Thoracic aorta (tissue), 2 donors: ENCODE measurements around the gene ANKRD28. TPM values are rescaled to one million over a fixed set of nuclear protein-coding genes. Genes with fewer than 3 reads are reported as not detected.

Source experiments
- ATAC-seq: fragments of 150-250 bp; one replicate; pipeline ENCODE4 v1.8.0; 2017; ENCODE audit warnings: low read depth; ENCODE audit not compliant: insufficient number of reproducible peaks, low FRiP score
- DNase-seq: peaks from one replicate; pipeline ENCODE4 v3.0.0-alpha.2; 2020; ENCODE audit warnings: low spot score
- H3K27ac ChIP-seq, 2 donors: fragments of 200-600 bp; sonication (generic); 1 replicate in 1 of 2; 2 replicates in 1 of 2; pipeline ENCODE4 v1.5.1; 2016; ENCODE audit warnings: mild to moderate bottlenecking in 2 of 2, moderate library complexity in 2 of 2
- H3K27me3 ChIP-seq: fragments of 200-600 bp; sonication (generic); replicated peaks from 2 replicates; pipeline ENCODE4 v1.6.0; 2016; ENCODE audit warnings: mild to moderate bottlenecking; ENCODE audit not compliant: insufficient read depth
- H3K36me3 ChIP-seq: fragments of 200-600 bp; sonication (generic); one replicate; pipeline ENCODE4 v1.5.1; 2016
- H3K4me1 ChIP-seq, 2 donors: fragments of 200-600 bp; sonication (generic); 1 replicate in 1 of 2; 2 replicates in 1 of 2; pipeline versions ENCODE4 v1.5.1 to v1.6.0; 2016; ENCODE audit warnings: low read depth in 2 of 2, mild to moderate bottlenecking in 1 of 2; ENCODE audit not compliant: control insufficient read depth in 1 of 2
- H3K4me3 ChIP-seq: fragments of 200-600 bp; sonication (generic); 2 replicates; pipeline ENCODE4 v1.5.1; 2016; ENCODE audit warnings: mild to moderate bottlenecking
- H3K9me3 ChIP-seq: fragments of 200-600 bp; sonication (generic); 2 replicates; pipeline ENCODE4 v1.5.1; 2016
- CTCF ChIP-seq: fragments of 200-600 bp; sonication (generic); IDR thresholded peaks from one replicate; pipeline ENCODE4 v1.5.1; 2019; ENCODE audit warnings: antibody characterized with exemption
- total RNA-seq, 2 donors: library from RNA; depleted of rRNA; stranded (reverse); fragments of >200 nt; gene quantifications; one replicate each; pipeline versions ENCODE4 v1.1.0 to v1.2.3, GENCODE V29; 2016

The ANKRD28 gene
- total RNA-seq, 2 donors from 2014 or later = 42.5 to 60.2 TPM

GRCh38 chr3:15796771-15797641 is 773 bp downstream of the ANKRD28 start:
- Histone ChIP-seq H3K36me3 (no peaks in the 10 kb centered on the region), H3K4me3 (peak overlapping the region; percentile 64), H3K27ac (peak overlapping the region; percentile 68 to 82), H3K9me3 (no peaks in the 10 kb centered on the region), H3K4me1 (peaks cover 46 to 52% of the 10 kb centered on the region in 2 donors), H3K27me3 (no peaks in the 10 kb centered on the region)
- DNase-seq (no peak), ATAC-seq (no peak)
- no peak for TF ChIP-seq CTCF

GRCh38 chr3:15796331-15796730 is 1.4 kb downstream of the ANKRD28 start:
- DNase-seq (no peak), ATAC-seq (no peak)
- H3K4me1 ChIP-seq = peaks cover 46 to 52% of the 10 kb centered on the region in 2 donors
- no peaks in the 10 kb centered on the region for H3K9me3 ChIP-seq
- peak overlapping the region in 1 of 2 donors; percentile 82 for H3K27ac ChIP-seq
- no peaks in the 10 kb centered on the region for H3K27me3 ChIP-seq
- no peak for TF ChIP-seq CTCF
- H3K36me3 ChIP-seq = no peaks in the 10 kb centered on the region
- H3K4me3 ChIP-seq = peak overlapping the region; percentile 64

- no peak for ATAC-seq
- Histone ChIP-seq H3K4me1 (peaks cover 41 to 46% of the 10 kb centered on the region in 2 donors), H3K27me3 (no peaks in the 10 kb centered on the region), H3K27ac (peak overlapping the region; percentile 10 to 82), H3K9me3 (no peaks in the 10 kb centered on the region), H3K4me3 (peak overlapping the region; percentile 64), H3K36me3 (no peaks in the 10 kb centered on the region)
- DNase-seq = no peak
- no peak for TF ChIP-seq CTCF
These were observed 2.0 kb downstream of the ANKRD28 start for GRCh38 chr3:15795651-15796308.

GRCh38 chr3:15794842-15795650 is 2.7 kb downstream of the ANKRD28 start:
- no peak for TF ChIP-seq CTCF
- H3K27ac ChIP-seq = peak overlapping the region; percentile 54 to 82
- no peaks in the 10 kb centered on the region for H3K27me3 ChIP-seq
- ATAC-seq (no peak), DNase-seq (no peak)
- peak overlapping the region; percentile 64 for H3K4me3 ChIP-seq
- no peaks in the 10 kb centered on the region for H3K36me3 ChIP-seq
- H3K9me3 ChIP-seq = no peaks in the 10 kb centered on the region
- H3K4me1 ChIP-seq = peaks cover 38 to 39% of the 10 kb centered on the region in 2 donors
